ENCODE measurements around the gene USP27X.

USP27X gene

DNA sequence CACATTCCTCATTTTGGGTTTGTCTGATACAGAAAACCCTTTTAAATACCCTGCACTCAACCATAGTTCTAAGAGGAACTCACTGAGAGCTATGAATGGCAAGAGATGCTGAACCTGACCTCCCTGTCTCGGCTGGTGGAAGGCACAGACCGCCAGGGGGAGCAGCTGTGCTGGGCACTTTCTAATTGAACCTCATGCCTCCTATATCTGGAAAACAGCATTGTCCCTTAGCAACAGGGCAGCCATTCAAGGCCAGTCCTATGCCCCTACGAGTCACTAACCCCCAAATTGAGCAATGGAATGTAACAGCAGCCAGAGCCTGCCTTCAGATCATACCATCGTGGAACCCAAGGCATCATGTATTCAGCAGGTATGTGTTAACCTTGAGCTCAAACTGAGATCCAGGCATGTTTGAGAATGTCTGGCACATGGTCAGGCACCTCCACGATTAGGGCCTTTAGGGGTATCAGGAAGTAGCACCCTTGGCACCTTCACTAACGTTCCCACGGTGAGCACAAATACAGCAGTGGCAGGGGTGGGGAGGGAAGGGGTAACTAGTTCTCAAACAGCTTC, 5.1 kb downstream of the USP27X start:
- DNase-seq (ENCODE audit: low read depth in 3 of 3): peak in 2 of 3 experiments; percentile 14 to 49

DNA sequence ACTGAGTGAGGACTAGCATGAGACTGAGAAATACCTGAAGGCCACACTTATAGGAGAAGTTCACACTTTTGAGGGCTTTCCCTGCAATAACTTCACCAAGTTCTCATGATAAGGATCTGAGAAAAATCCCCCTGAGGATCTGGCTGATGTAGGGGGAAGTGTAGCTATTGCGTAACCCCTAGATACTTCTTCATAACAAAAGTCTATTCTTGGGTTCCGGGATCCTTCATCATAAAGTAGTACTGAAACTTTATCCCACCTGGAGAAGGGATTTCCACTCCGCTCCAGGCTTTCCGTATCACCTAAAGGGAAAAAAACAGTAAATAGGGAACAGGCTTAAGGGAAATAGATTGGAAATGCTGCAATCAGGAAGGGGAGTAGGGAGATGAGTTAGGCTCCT, 13.3 kb downstream of the USP27X start:
- no peak for DNase-seq (ENCODE audit: low read depth in 3 of 3)

DNA sequence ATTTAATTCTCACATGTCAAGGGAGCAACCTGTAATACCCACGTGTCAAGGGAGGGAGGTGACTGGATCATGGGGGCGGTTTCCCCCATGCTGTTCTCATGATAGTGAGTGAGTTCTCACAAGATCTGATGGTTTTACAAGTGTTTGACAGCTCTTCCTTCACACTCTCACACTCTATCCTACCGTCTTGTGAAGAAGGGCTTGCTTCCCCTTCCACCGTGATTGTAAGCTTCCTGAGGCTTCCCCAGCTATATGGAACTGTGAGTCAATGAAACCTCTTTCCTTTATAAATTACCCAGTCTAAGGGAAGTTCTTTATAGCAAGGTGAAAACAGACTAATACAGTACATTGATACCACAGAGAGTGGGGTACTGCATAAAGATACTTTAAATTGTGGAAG, 17.7 kb downstream of the USP27X start:
- DNase-seq (ENCODE audit: low read depth in 3 of 3): no peak

DNA sequence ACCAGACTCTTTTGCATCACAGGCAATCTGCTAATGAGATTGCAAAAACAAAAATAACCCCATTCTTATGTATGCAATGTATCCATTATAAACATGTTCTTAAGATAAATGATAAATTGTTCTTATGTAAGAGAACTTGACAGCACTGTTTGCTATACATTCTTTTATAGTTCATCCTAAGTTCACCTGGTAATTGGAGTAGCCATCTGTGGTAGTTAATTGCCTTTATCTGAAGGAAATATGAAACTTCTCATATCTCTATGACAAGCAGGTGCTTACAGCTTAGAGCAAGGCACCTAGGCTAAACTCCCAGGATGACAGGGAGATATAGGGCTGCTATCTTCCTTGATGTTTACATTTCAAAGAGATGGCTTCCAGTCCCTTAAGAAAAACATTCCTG, 21.8 kb downstream of the USP27X start:
- no peak for DNase-seq (ENCODE audit: low read depth in 3 of 3)

DNA sequence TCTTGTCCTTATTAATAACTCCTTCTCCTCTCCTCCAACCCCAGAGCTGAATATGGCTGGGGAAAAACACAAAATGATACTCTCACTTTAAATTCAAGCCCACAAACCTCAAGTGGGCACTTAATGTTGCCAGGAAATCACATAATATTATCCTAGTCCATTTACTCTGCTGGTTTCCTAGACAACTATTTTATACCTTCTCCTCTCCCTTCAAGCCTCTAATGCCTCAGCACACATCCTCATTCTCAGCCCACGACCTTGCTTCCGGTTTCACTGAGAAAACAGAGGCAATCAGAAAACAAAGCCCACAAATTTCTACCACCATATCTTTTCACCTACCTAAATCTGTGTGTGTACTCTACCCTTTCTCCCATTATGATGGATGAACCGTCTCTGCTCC, 31.1 kb downstream of the USP27X start:
- DNase-seq (ENCODE audit: low read depth in 3 of 3): no peak

DNA sequence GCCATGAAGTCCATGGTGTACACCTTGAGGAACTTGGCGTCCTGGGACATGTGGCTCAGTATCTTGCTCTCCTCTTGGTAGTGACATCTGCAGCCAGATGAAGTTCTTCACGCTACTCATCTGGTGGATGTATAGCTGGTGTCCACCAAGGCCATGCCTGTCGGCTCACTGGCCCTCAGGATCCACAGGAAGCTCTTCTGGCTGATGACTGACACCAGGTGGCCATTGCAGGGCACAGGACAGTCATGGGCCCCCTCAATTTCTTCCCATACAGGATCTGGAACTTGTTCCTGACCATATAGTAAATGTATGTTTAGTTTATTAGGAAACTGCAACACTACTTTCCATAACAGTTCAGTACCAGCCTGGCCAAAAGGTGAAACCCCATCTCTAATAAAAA, 32.8 kb downstream of the USP27X start:
- DNase-seq (ENCODE audit: low read depth in 3 of 3): no peak

DNA sequence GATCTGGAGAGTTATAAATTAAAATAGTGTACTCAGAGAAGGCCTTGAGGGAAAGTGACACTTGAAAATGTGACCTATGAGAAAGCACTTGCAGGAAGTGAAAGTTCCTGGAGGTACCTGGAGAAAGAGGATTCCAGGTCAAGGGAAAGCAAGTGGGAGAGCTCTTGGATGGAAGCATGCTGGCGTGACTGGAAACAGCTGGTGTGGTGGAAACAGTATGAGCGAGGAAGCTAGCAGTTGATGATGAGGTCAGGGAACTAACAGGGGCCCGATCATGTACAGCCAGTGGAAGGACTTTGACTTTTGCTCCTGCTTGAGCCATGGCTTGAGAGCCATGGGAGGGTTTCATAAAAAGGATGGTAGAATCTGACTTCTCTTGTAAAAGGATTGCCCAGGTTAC, 33.6 kb downstream of the USP27X start:
- no peak for DNase-seq (ENCODE audit: low read depth in 3 of 3)

DNA sequence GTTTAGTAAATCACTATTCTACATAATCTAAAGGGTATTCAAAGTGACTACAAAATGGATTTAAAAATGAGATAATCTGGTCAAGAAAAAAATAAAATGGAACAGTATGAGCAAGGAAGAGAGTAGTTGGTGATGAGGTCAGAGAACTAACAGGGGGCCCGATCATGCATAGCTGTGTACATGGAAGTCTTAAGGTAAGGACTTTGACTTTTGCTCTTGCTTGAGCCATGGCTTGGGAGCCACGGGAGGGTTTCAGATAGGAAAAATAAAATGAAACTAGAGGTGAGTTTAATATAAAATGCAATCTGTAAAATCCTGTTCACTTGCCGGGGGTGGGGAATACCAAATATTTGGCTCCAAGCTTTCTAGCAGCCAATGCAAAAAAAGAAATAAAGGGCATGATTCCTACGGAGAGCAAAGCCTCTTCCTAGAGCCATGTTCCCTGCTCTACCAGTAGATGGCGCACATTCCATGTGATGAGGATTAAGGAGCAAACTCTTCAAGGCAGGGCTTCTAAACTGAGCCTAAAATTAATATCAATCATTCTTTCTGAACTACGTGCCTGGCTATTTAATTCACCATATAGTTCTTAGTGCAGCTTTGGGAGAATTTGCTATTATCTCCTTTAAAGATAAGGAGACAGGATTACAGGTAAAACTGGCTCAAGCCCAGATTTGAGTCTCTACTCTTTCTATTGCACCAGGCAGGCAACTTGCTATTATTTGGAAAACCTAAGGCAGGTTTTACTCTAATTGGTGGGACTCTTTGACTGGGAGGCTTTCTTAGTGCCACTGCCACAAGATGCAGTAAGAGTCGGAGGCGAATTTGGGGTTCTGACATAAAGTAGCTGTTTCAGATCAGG, 36.3 kb downstream of the USP27X start:
- DNase-seq (ENCODE audit: low read depth in 3 of 3): peak in 1 of 3 experiments; percentile 48

DNA sequence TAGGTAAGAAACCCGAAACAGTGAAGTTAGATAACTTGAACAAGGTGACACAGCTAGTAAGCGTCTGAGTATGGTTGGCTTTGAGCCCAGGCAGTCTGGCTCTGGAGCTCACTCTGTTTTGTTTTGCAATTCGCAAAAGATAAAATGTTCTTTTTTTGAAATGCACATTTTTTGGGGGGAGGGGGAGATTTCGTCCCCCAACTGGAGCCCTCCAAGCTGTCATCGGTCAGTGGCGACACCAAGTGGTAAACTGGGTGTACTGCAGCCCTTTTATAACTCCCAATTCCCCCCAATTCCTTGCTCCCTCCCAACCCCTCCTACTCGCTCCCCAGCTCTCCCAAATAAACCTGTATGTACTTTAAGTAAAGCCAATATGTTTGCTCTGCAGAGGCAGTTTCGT, 40.3 kb downstream of the USP27X start:
- DNase-seq (ENCODE audit: low read depth in 3 of 3): no peak

DNA sequence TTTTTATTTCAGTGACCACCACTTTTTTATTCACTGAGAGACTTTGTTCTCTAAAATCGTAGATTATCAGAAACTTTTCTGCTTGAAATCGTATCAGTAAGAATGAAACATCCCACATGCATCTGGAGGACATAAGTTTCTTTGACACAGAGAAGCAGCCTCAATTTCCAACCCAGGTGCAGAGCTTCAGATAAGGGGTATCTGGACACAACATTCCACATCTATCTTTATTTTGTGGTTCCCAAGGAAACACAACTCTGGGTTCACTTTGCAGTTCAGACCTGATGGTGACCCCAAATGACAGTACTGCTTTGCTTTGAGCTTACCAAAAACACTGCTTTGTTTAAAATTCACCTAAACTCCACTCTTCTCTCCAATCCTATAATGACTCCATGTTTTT, 41.8 kb downstream of the USP27X start:
- DNase-seq (ENCODE audit: low read depth in 3 of 3): no peak

DNA sequence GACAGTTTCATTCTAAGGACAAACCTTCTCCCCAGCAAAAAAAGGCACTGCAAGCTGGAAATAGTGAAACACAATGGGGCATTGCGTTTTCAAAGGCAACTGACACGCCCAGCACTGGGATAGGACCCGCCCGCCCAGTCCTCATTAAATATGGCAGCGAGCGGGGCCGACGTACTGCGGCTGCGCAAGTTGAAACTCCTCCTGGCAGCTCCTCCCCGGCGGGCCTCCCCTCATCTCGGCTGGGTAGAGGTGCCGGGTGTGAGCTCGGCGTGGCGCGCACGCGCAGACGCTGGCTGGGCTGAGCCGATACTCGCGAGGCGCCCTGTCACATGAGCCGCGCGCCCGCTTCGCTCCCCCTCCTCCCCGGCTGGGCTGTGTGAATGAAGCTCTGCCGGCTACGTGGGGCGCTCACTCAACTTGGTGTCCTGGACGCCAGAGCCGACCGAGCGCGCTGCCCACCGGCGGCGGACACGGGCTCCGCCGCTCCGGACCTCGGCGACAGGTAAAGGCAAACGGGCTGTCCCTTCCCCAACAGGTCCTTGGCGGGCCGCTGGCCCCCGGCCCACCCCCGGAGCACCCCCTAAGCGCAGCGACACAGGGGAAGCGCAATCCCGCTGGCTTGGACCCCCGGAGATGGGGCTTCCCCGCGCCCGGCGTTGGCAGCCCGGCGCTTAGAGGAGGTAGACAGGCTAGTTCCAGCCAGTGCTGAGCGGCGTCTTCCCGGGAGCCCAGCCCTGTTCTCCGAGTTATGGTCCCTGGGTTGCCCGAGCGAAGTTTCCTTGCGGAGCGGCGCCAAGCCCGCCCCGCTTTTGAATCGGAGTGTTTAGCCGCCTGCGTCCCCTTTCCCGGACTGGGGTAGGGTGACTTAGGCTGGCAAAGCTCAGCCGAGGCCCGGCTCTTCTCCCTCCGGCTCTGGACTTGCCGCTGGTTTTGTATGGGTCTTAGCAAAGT, 43.3 kb downstream of the USP27X start, which contains the start of gene CLCN5:
Gene CLCN5, plus strand, starts transcription at position 306 of the 951 bp plus-strand sequence. CDS start 2,703 bp downstream, outside the sequence.
- DNase-seq (ENCODE audit: low read depth in 3 of 3): peak; percentile 80 to 91 (median 87)

DNA sequence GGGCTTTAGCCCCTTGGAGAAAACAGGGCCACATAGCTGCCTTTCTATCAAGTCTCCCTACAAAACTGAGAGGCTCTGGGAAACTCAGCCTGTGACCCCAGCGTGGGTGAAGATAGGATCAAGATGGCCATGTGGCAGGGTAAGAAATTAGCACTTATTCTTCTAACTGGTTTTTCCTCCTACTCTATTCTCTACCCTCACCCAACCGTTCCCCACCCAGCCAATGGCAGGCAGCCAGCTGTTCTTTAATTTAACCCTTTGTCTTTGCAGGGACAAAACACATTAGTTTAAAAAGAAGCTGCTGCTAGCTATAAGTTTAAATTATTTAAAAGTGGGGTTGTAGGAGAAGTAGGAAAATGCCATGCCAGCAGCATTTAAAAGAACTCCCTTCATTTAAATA, 45.9 kb downstream of the USP27X start:
- DNase-seq (ENCODE audit: low read depth in 3 of 3): no peak

DNA sequence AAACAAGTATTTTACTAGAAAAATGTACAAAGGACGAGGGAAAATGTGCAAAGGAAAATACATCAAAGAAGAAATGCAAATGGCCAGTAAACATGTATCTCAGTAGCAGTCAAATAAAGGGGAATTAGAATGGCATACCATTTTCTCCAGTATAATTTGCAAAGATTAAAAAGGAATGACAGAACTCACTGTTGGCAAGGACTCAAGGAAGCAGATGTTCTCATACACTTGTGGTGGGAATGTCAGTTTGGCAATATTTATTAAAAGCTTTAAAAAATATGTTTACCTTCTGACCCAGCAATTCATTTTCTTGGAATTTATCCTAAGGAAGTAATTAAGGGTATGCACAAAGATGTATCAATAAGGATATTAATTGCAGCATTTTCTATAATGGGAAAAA, 50.8 kb downstream of the USP27X start:
- no peak for DNase-seq (ENCODE audit: low read depth in 3 of 3)

All from stimulated activated CD4-positive, alpha-beta T cell treated with anti-CD3 and anti-CD28 coated beads, TNF-alpha, amount 100 ng/mL, for 24 hours (primary cell).